ENCODE data around the gene LMNA. TPM values are rescaled to one million over a fixed set of nuclear protein-coding genes. Genes with fewer than 3 reads are reported as not detected.

The LMNA gene
- total RNA-seq, 1 donor from 2014 or later: 322 TPM

DNA sequence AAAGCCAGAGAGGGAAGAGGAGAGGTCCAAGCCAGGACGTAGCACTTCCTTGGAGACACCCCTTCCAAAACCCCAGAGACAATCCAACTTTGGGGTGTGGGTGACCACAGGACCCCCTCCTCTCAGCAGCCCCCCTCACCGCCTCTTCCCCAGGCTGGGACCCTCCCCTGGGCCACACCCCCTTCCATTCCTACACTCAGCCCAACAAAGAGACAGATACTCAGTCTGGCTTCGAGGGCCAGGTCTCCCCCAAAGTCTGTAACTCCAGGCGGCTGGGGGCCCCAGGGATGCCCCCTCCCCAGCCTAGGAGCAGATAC lies 33.7 kb upstream of the LMNA start:
- ATAC-seq (no peak), DNase-seq (ENCODE audit: low spot score) (no peak)
- intact Hi-C loops (cut with DNase I): no loop called here

GRCh38 chr1:156081180-156081916 lies 33.2 kb upstream of the LMNA start:
- ATAC-seq: no peak
- DNase-seq (ENCODE audit: low spot score): no peak
- intact Hi-C loops (cut with DNase I): no loop called here

DNA sequence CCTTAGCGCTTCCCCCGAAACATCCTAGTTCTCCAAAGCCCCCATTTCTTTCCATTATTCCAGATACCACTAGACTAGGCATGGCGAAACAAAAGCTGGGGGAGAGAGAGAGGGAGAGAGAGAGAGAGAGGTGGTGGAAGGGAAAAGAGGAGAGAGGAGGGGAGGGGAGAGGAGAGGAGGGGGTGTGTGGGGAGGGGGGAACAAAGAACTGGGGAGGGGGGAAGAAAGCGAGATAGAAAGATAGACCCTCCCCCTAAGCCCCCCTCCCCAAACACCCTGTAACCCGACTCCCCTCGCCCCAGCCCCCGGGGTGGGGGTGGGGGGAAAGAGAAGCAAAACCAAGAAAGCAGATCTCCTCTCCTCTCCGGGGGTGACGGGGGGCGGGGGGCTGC lies 32.6 kb upstream of the LMNA start:
- ATAC-seq: no peak
- no peak for DNase-seq (ENCODE audit: low spot score)
- intact Hi-C loops (cut with DNase I): no loop called here

- DNase-seq (ENCODE audit: low spot score) (peak; percentile 85), ATAC-seq (peak; percentile 86)
- intact Hi-C loops (cut with DNase I): no loop called here
These were observed 32.0 kb upstream of the LMNA start, which contains the start of gene MEX3A for GRCh38 chr1:156082309-156083091. Gene MEX3A, minus strand, starts transcription at chr1:156082465. Its CDS starts 467 bp downstream, at chr1:156081998.

DNA sequence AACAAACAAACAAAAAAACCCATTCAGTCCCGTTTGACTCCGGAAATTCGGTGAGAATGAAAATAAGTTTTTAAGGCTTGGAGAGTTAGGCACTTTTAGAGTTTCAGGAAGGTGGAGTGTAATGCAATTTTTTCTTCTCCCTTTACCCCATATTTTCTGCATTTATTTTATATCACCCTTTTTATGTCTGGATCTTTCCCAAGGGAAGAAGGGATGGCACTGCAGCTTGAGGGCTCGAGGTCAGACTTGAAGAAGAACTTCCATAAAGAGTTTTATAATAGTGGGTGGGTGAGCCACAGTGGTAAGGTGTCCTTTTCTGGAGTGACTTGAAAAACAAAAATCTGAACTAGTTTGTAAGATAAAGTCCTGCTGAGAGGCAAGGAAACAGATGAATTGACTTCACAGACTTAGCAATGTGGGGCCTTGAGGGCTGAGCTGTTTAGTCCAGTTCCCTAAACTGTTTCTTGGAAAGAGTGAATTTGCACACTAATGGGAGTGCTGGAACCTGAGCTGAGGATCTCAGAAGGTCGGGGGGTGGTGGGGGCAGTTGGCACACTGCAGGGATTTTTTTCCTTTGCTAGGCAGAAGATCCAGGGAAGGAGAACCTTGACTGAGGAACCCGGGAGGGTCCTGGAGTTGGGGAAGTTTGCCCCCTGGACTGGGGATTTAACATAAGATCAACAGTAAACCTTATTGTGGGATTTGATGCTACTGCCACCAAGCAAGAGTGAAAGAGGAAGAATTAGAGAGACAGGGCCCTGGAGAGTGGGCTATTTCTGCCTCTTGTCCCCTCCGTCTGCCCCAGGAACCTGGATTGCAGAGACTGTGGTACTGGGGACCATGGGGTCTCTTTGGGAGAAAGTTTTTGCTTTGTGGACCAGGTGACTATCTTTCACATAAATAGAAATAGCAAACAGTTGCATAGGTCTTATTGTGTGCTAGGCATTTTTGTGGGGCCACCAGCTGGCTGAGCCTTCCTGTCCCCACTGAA lies 30.4 kb upstream of the LMNA start:
- intact Hi-C loops (cut with DNase I): no loop called here
- DNase-seq (ENCODE audit: low spot score): no peak
- ATAC-seq: no peak

- intact Hi-C loops (cut with DNase I): no loop called here
- DNase-seq (ENCODE audit: low spot score) (no peak), ATAC-seq (no peak)
These were observed 28.3 kb upstream of the LMNA start for GRCh38 chr1:156086256-156086662.

DNA sequence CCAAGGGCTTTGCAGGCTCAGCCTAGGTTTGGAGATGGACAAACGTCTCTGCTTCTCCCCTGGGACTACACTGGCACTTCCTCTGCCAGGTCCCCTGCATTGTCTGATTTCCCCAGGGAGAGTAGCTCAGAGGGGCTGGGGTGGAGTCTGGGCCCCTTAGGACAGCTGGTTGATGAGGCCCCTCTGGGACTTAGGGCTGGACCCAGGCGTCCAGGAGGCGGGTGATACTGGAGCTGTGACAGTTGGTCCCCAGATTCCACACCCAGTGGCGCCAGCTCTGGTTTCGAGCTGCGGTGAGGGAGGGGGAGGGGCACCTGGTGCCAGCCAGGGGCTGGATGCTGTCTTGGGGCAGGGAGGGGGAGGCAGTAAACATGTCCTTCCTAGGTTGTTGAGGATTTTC lies 24.8 kb upstream of the LMNA start:
- intact Hi-C loops (cut with DNase I): loop anchor here (5.0 kb wide), 1 partner anchor 133 kb away; no protein-coding TSS in a partner anchor
- ATAC-seq (peak; percentile 8), DNase-seq (ENCODE audit: low spot score) (no peak)

GRCh38 chr1:156090138-156090839 lies 24.2 kb upstream of the LMNA start:
- intact Hi-C loops (cut with DNase I): loop anchor here (5.0 kb wide), 1 partner anchor 132 kb away; no protein-coding TSS in a partner anchor
- peak; percentile 64 for ATAC-seq
- DNase-seq (ENCODE audit: low spot score): no peak

- DNase-seq (ENCODE audit: low spot score): peak; percentile 93
- peak; percentile 87 for ATAC-seq
- intact Hi-C loops (cut with DNase I): loop anchor here (5.0 kb wide), 1 partner anchor 131 kb away; no protein-coding TSS in a partner anchor
These were observed 23.7 kb upstream of the LMNA start for GRCh38 chr1:156090840-156091188.

DNA sequence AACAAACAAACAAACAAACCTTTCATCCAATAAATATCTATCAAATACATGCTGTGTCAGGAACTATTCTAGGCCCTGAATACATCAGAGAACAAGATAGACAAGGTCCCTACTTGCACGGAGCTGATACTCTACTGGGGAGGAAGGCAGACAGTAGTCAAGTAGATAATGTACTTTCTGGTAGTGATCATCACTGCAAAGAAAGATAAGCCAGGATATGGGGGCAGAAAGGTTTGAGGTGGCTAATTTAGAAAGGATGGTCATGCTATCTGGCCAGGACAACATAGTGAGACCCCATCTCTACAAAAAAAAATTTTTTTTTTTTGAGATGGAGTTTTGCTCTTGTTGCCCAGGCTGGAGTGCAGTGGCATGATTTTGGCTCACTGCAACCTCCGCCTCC lies 22.9 kb upstream of the LMNA start:
- ATAC-seq: no peak
- DNase-seq (ENCODE audit: low spot score): no peak
- intact Hi-C loops (cut with DNase I): loop anchor here (5.0 kb wide), 1 partner anchor 131 kb away; no protein-coding TSS in a partner anchor

DNA sequence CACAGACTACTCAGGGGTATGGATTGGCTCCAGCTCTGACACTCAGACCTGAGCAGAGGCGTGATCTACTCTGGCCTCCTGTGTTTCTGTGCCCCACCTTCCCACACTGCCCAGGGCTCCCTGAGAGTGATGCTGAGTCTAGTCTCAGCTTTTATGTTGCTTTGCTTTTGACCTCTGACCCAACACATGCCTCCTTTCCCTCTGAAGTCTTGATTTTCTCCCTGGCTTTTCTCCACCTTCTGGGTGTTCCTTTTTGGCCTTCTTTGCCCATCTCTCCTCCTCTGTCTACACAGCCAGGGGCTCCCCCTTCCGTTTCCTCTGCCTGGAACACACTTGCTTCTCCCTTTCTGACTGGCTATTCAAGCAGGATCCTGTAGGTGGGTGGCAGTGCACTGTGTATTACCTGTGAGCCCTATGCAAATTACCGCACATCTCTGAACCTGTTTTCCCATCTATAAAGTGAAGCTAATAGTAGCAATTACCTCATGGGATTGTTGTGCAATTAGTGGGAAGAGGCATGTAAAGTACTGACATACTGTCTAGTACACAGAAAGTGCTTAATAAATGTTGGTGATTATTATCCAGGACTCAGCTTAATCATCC lies 18.5 kb upstream of the LMNA start:
- DNase-seq (ENCODE audit: low spot score) (no peak), ATAC-seq (peak; percentile 19)
- intact Hi-C loops (cut with DNase I): loop anchor here (1.0 kb wide), 1 partner anchor 34 kb away; no protein-coding TSS in a partner anchor

- peak; percentile 97 for ATAC-seq
- intact Hi-C loops (cut with DNase I): loop anchor here (1.0 kb wide), 1 partner anchor 33 kb away; no protein-coding TSS in a partner anchor
- DNase-seq (ENCODE audit: low spot score): peak; percentile 95
These were observed 17.7 kb upstream of the LMNA start for GRCh38 chr1:156096640-156097391.

- intact Hi-C loops (cut with DNase I): no loop called here
- ATAC-seq (peak; percentile 0), DNase-seq (ENCODE audit: low spot score) (no peak)
These were observed 16.9 kb upstream of the LMNA start for GRCh38 chr1:156097499-156098178.

- intact Hi-C loops (cut with DNase I): no loop called here
- ATAC-seq (no peak), DNase-seq (ENCODE audit: low spot score) (no peak)
These were observed 15.7 kb upstream of the LMNA start for GRCh38 chr1:156098784-156099183.

DNA sequence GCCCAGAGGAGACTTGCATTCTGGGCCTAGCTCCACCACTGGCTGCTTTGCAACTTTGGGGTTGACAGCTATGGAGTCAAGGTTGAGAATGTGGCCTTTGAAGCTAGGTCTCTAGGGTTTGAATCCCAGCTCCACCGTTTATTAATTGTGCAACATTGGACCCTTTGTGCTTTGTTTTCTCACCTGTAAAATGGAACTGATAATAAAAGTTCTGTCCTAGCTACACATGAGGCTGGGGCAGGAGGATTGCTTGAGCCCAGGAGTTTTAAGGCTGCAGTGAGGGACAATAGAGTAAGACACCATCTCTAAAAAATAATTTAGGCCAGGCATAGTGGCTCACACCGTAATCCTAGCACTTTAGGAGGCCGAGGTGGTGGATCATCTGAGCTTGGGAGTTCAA lies 15.2 kb upstream of the LMNA start:
- DNase-seq (ENCODE audit: low spot score) (no peak), ATAC-seq (no peak)
- intact Hi-C loops (cut with DNase I): no loop called here

DNA sequence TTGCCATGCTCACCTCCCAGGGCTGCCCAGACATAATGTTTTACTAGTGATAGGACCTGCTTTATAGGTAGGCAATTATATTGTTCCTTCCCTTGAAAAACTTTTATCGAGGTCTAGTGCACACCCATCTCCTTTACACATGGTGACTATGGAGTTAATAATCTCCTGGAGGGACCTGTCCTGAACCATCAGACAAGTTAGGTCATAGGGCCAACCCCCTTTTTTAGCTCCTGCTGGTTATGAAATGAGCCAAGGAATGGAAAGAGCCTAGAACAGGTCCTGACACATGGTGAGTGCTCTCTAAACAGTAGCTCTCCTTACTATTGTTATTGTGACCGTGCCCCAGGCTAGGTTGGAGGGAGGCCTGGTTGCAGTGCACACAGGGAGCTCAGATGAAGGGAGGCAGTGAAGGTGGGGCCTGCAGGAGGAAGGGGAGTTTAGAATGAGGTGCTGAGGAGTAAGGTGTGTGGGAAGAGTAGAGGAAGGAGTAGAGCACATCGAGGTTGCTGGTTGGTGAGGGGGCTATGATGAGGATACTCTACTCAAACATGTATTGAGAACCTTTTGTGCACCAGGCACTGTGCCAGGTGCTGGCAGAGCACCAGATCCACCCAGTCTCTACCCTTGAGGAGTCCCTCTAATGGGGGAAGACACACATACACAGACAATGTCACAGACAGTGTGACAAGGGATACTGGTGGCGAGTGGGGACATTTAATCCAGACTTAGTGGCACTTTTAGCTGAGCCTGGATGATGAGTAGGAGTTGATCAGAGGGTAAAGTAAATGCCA lies 14.1 kb upstream of the LMNA start:
- no peak for DNase-seq (ENCODE audit: low spot score)
- intact Hi-C loops (cut with DNase I): no loop called here

More for the DNA sequence above, 14.1 kb upstream of the LMNA start:
- ATAC-seq: no peak

Measured in sciatic nerve (tissue), 2 donors.